ENCODE measurements around the gene CGB3. TPM values are rescaled to one million over a fixed set of nuclear protein-coding genes. Genes with fewer than 3 reads are reported as not detected.

CGB3 gene
- total RNA-seq, 1 experiment from 2014 or later = not detected

- Histone ChIP-seq H3K27ac (ENCODE audit: low read length) (no peak overlapping the region), H3K27me3 (ENCODE audit: control insufficient read depth, insufficient read depth, low read length) (no peaks in the 10 kb centered on the region), H3K4me1 (ENCODE audit: control insufficient read depth, insufficient read depth, low read length) (no peaks in the 10 kb centered on the region), H3K36me3 (ENCODE audit: control insufficient read depth, insufficient read depth, low read length) (peaks cover 4% of the 10 kb centered on the region; the same call in 1 of the 2 replicates), H3K9me3 (ENCODE audit: control insufficient read depth, insufficient read depth, low read depth, low read length) (no peaks in the 10 kb centered on the region), H3K4me3 (ENCODE audit: low read depth in 2 of 2, low read length in 2 of 2) (no peak overlapping the region)
- DNase-seq (ENCODE audit: low read depth, low spot score) (no peak), ATAC-seq (no peak)
- in situ Hi-C loops (cut with HindIII; ENCODE audit: low pct_unique_long_range_greater_than_20kb, low sequenced_read_pairs) (no loop called here), intact Hi-C loops (cut with micrococcal nuclease; ENCODE audit: unreplicated experiment) (no loop called here)
- no peak for TF ChIP-seq TCF7L2 (IDR thresholded peaks at IDR 0.05; ENCODE audit: low read depth, low read length)
- no peak for TF ChIP-seq CTCF (IDR thresholded peaks at IDR 0.05)
- TF ChIP-seq SIN3A (IDR thresholded peaks at IDR 0.05; ENCODE audit: borderline replicate concordance, insufficient read depth, low read depth, low read length) = no peak
- TF ChIP-seq POLR2AphosphoS5 (IDR thresholded peaks at IDR 0.05; ENCODE audit: low read depth, low read length) = no peak
- no peak for TF ChIP-seq REST (IDR thresholded peaks at IDR 0.05; ENCODE audit: insufficient read depth in 1 of 2, low read depth in 2 of 2, low read length in 1 of 2)
- ChIA-PET POLR2A (no interaction called here), CTCF (no interaction called here)
- TSS peak; percentile 40 for BruUV-seq (replicated peaks)
These were observed 35.8 kb downstream of the CGB3 start for GRCh38 chr19:48988286-48988685.

GRCh38 chr19:48987323-48987722 is 36.8 kb downstream of the CGB3 start:
- Histone ChIP-seq H3K4me3 (ENCODE audit: low read depth in 2 of 2, low read length in 2 of 2) (no peak overlapping the region), H3K9me3 (ENCODE audit: control insufficient read depth, insufficient read depth, low read depth, low read length) (no peaks in the 10 kb centered on the region), H3K36me3 (ENCODE audit: control insufficient read depth, insufficient read depth, low read length) (no peaks in the 10 kb centered on the region; the same call in 1 of the 2 replicates), H3K27ac (ENCODE audit: low read length) (no peak overlapping the region), H3K4me1 (ENCODE audit: control insufficient read depth, insufficient read depth, low read length) (no peaks in the 10 kb centered on the region), H3K27me3 (ENCODE audit: control insufficient read depth, insufficient read depth, low read length) (no peaks in the 10 kb centered on the region)
- intact Hi-C loops (cut with micrococcal nuclease; ENCODE audit: unreplicated experiment) (no loop called here), in situ Hi-C loops (cut with HindIII; ENCODE audit: low pct_unique_long_range_greater_than_20kb, low sequenced_read_pairs) (no loop called here)
- DNase-seq (ENCODE audit: low read depth, low spot score) = no peak
- BruUV-seq (replicated peaks) = no TSS peak
- ChIA-PET CTCF (interaction anchor here (0.6 to 1.6 kb wide), 2 partner anchors 11 to 17 kb away, joined by 4 to 9 read pairs; no protein-coding TSS in a partner anchor), POLR2A (no interaction called here)
- no peak for ATAC-seq
- TF ChIP-seq TCF7L2 (IDR thresholded peaks at IDR 0.05; ENCODE audit: low read depth, low read length) (no peak), REST (IDR thresholded peaks at IDR 0.05; ENCODE audit: insufficient read depth in 1 of 2, low read depth in 2 of 2, low read length in 1 of 2) (no peak), SIN3A (IDR thresholded peaks at IDR 0.05; ENCODE audit: borderline replicate concordance, insufficient read depth, low read depth, low read length) (no peak), CTCF (IDR thresholded peaks at IDR 0.05) (no peak), POLR2AphosphoS5 (IDR thresholded peaks at IDR 0.05; ENCODE audit: low read depth, low read length) (no peak)

All from Panc1 (cell line).